ENCODE results near the gene FARP1. TPM values are rescaled to one million over a fixed set of nuclear protein-coding genes. Genes with fewer than 3 reads are reported as not detected.

The FARP1 gene
- total RNA-seq, 4 donors from 2014 or later = 1.5 to 10.3 (median 6.4) TPM

DNA sequence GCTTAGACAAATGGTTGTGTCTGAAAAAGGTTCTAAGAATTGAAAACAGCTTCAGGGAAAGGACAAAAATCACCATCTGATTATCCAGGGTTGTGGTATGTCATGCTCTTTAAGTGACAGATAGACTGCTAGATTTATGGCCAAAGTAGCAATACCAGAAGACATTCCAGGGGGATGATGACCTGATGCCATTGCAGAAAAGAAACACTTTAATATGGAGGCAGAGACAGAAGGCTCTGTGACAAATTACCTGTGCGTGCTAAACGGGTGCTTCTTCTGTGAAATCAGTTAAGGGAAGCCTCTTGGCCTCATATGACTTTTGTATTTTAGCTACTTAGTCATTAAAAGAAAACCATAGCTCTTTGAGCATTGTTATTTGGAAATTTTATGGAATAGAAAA is 178.5 kb downstream of the FARP1 start:
- WGBS, 2 donors = 90 to 91% methylated on average over 2 of the region's 2 CpGs
- DNase-seq = no peak
- H3K4me3 ChIP-seq = no peak overlapping the region
- no peaks in the 10 kb centered on the region for H3K9me3 ChIP-seq
- no peak overlapping the region for H3K27ac ChIP-seq
- no peaks in the 10 kb centered on the region for H3K27me3 ChIP-seq
- no peaks in the 10 kb centered on the region for H3K4me1 ChIP-seq
- TF ChIP-seq POLR2A (IDR thresholded peaks at IDR 0.05) (no peak), CTCF (IDR thresholded peaks at IDR 0.05) (no peak)
- H3K36me3 ChIP-seq = no peaks in the 10 kb centered on the region
- intact Hi-C loops (cut with DNase I) = no loop called here

DNA sequence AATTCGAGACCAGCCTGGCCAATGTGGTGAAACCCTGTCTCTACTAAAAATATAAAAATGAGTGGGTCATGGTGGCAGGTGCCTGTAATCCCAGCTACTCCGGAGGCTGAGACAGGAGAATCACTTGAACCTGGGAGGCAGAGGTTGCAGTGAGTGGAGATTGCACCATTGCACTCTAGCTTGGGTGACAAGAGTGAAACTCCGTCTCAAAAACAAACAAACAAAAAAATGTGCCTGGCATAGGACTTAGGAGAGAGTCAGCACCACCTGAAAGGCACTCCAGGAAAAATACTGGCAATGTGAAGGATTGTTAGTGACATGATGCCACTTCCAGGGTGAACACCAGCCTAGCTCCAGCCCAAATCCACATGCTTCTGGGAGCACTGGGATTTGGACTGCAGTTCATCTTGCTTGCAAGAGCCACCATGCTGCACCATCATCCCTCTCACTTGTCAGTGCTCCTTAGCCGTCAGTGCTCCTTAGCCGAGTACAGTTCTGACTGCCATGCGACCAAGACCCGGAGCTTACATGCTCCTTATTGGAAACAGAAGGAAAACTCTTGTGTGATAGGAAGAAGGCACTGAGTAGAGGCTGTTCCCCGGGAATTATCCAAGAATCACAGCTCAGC is 179.3 kb downstream of the FARP1 start:
- no peak for DNase-seq
- Histone ChIP-seq H3K36me3 (no peaks in the 10 kb centered on the region), H3K27ac (no peak overlapping the region), H3K27me3 (no peaks in the 10 kb centered on the region), H3K4me1 (peaks cover 0 to 1% (median 0%) of the 10 kb centered on the region in 3 donors), H3K4me3 (no peak overlapping the region), H3K9me3 (no peaks in the 10 kb centered on the region)
- intact Hi-C loops (cut with DNase I) = no loop called here
- TF ChIP-seq CTCF (IDR thresholded peaks at IDR 0.05) (no peak), POLR2A (IDR thresholded peaks at IDR 0.05) (no peak)
- 80 to 88% methylated on average over 7 to 8 of the region's 8 CpGs for WGBS, 2 donors

DNA sequence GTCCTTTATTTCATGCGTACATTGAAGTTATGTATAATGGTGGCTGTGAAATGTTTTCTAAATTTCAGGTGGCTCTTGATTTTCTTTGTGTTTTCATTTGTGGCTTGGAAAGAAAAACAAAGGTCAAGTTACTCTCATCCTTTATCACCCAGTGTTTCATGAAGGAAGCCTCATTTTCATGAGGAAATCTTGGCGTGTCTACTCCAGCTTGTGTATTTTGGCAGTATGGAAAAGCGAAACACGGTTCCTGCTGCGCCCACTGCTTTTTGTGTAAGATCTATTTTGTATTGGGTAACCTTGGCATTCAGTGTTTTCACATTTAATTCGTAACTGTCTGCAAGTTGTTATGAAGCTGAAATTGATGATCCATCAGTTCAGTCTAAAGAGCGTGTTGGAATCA is 181.2 kb downstream of the FARP1 start:
- no peaks in the 10 kb centered on the region for H3K36me3 ChIP-seq
- no peak for TF ChIP-seq POLR2A (IDR thresholded peaks at IDR 0.05)
- TF ChIP-seq CTCF (IDR thresholded peaks at IDR 0.05) = no peak
- no peak overlapping the region for H3K4me3 ChIP-seq
- intact Hi-C loops (cut with DNase I) = no loop called here
- no peak for DNase-seq
- H3K9me3 ChIP-seq = no peaks in the 10 kb centered on the region
- H3K4me1 ChIP-seq = peaks cover 0 to 11% (median 0%) of the 10 kb centered on the region in 3 donors
- H3K27me3 ChIP-seq = no peaks in the 10 kb centered on the region
- 64 to 73% methylated on average over 7 of the region's 7 CpGs for WGBS, 2 donors
- H3K27ac ChIP-seq = no peak overlapping the region

DNA sequence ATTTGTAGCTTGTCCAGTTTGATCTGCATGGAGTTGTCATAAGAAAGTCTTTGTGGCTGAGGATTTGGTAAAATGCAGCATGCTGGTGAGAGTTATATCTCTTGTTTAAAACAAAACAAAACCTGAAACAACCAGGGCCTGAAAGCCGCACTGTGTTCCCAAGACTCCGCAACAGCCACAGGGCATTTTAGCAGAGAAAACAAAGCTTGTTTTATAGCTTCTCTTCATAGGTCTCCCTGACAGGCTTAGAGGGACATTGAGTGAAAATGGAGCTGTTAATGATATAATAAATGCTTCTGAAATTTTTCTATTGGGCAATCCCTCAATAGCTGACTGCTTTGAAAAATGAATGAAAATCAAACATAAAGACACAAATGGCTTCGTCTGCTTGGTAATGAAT is 182.8 kb downstream of the FARP1 start:
- Histone ChIP-seq H3K4me3 (no peak overlapping the region), H3K4me1 (peaks cover 0 to 11% (median 0%) of the 10 kb centered on the region in 3 donors), H3K27me3 (no peaks in the 10 kb centered on the region), H3K9me3 (no peaks in the 10 kb centered on the region), H3K27ac (no peak overlapping the region), H3K36me3 (no peaks in the 10 kb centered on the region)
- DNase-seq = no peak
- TF ChIP-seq CTCF (IDR thresholded peaks at IDR 0.05) (no peak), POLR2A (IDR thresholded peaks at IDR 0.05) (no peak)
- WGBS, 2 donors = 83 to 87% methylated on average over 3 of the region's 3 CpGs
- intact Hi-C loops (cut with DNase I) = no loop called here

DNA sequence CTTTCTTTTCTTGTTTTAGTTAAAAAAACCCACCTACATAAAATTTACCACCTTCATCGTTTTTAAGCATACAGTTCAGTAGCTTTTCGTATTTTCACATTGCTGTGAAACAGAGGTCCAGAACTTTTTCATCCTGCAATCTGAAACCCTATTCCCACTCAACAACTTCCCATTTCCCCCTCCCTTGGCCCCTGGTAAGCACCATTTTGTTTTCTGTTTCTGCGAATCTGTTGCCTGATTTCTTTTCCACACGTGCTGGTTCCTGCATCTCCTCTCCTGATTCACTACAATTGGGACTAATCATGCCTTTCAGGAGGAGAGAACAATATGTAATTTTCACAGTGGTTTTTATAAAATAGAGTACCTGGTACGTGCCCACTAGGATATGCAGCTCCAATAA is 183.4 kb downstream of the FARP1 start:
- intact Hi-C loops (cut with DNase I) = no loop called here
- Histone ChIP-seq H3K4me3 (no peak overlapping the region), H3K9me3 (no peaks in the 10 kb centered on the region), H3K27me3 (no peaks in the 10 kb centered on the region), H3K4me1 (peaks cover 0 to 11% (median 0%) of the 10 kb centered on the region in 3 donors), H3K36me3 (no peaks in the 10 kb centered on the region), H3K27ac (no peak overlapping the region)
- DNase-seq = no peak
- WGBS, 2 donors = 62 to 77% methylated on average over 5 of the region's 5 CpGs
- TF ChIP-seq CTCF (IDR thresholded peaks at IDR 0.05) (no peak), POLR2A (IDR thresholded peaks at IDR 0.05) (no peak)
